Type B pancreatic cell (in vitro differentiated cells): ENCODE results near the gene ZNF213. TPM values are rescaled to one million over a fixed set of nuclear protein-coding genes. Genes with fewer than 3 reads are reported as not detected.

ENCODE experiments used
- DNase-seq: peaks from one replicate; pipeline ENCODE4 v3.0.0; 2021; ENCODE audit warnings: mixed read lengths; ENCODE audit not compliant: unreplicated experiment; ENCODE audit errors: extremely low spot score
- H3K27ac Mint-ChIP-seq: 2 replicates; pipeline ENCODE4 v1.8.0; 2021; ENCODE audit warnings: mild to moderate bottlenecking, mixed read lengths
- H3K27me3 Mint-ChIP-seq: 2 replicates; pipeline ENCODE4 v1.8.0; 2021; ENCODE audit warnings: mixed read lengths
- H3K36me3 Mint-ChIP-seq: 2 replicates; pipeline ENCODE4 v1.8.0; 2021; ENCODE audit warnings: mixed read lengths
- H3K4me1 Mint-ChIP-seq: one replicate; pipeline ENCODE4 v1.8.0; 2021; ENCODE audit warnings: mixed read lengths; ENCODE audit not compliant: unreplicated experiment
- H3K4me3 Mint-ChIP-seq: 2 replicates; pipeline ENCODE4 v1.8.0; 2021; ENCODE audit warnings: mild to moderate bottlenecking, mixed read lengths
- H3K9me3 Mint-ChIP-seq: 2 replicates; pipeline ENCODE4 v1.8.0; 2021; ENCODE audit warnings: mixed read lengths
- CTCF ChIP-seq: fragments of 200-600 bp; sonication (generic); conservative IDR thresholded peaks from 2 replicates; pipeline ENCODE4 v1.5.0; 2021; ENCODE audit warnings: antibody characterized with exemption, mild to moderate bottlenecking
- long read RNA-seq: library from polyadenylated mRNA; unstranded; transcript quantifications from one replicate; pipeline ENCODE4 v2.0.0, GENCODE V29; 2020
- total RNA-seq: library from RNA; stranded (reverse); gene quantifications from 2 replicates; pipeline ENCODE4 v1.2.1, GENCODE V29; 2021; ENCODE audit warnings: low replicate concordance

ZNF213 gene, protein sequence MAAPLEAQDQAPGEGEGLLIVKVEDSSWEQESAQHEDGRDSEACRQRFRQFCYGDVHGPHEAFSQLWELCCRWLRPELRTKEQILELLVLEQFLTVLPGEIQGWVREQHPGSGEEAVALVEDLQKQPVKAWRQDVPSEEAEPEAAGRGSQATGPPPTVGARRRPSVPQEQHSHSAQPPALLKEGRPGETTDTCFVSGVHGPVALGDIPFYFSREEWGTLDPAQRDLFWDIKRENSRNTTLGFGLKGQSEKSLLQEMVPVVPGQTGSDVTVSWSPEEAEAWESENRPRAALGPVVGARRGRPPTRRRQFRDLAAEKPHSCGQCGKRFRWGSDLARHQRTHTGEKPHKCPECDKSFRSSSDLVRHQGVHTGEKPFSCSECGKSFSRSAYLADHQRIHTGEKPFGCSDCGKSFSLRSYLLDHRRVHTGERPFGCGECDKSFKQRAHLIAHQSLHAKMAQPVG
- total RNA-seq: 11.6 and 13.3 TPM in 2 replicates
- long read RNA-seq, partial matches to known transcripts: 0 of 3 reads
- long read RNA-seq, other reads (novel, unspliced or antisense): 3 of 3 reads

GRCh38 chr16:3134338-3135125 is at the start of gene ZNF213:
Gene ZNF213, plus strand, starts transcription at chr16:3135029. Its CDS starts 2,252 bp downstream, at chr16:3137281.
- peak; percentile 92 for DNase-seq
- Mint-ChIP-seq H3K4me1 (peaks cover 20% of the 10 kb centered on the region), H3K27ac (peak within 1 kb of the TSS; percentile 98), H3K27me3 (no peaks in the 10 kb centered on the region), H3K36me3 (peaks cover 8% of the 10 kb centered on the region), H3K9me3 (no peaks in the 10 kb centered on the region), H3K4me3 (peak within 1 kb of the TSS; percentile 97)
- TF ChIP-seq CTCF: no peak

GRCh38 chr16:3085868-3086595 is 48.8 kb upstream of the ZNF213 start:
- no peaks in the 10 kb centered on the region for H3K9me3 Mint-ChIP-seq
- no peaks in the 10 kb centered on the region for H3K36me3 Mint-ChIP-seq
- no peak for DNase-seq
- no peak overlapping the region for H3K4me3 Mint-ChIP-seq
- TF ChIP-seq CTCF: no peak
- H3K4me1 Mint-ChIP-seq: peaks cover 14% of the 10 kb centered on the region
- no peaks in the 10 kb centered on the region for H3K27me3 Mint-ChIP-seq
- H3K27ac Mint-ChIP-seq: no peak overlapping the region

DNA sequence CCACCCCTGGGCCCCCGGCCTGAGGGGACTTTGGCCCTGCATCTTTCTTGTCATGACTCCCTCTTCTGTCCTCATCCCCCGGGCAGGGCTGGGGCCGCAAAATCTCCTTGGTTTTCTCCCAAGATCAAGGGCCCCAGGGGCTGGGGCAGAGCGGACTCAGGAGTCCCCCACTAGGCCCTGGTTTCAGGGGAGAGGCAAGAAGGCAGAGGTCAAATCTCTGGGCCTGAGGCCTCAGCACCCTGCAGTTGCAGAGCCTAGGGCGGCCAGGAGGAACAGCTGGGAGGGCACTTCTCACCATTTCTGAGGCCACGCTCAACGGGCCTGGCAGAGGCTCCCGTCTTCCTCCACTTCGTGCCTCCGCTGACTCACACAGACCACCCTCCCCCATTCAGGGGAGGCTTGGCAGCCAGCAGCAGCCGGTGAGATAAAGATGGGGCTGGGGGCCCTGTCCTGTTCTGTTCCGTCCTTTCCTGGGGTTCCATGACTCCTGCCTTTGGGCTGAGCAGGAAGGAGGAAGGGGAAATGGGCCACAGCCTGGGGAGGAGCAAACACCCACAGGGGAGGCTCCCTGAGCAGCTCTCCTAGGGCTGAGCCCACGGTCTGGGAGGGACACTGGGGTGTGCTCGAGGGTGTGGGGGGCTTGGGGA is 48.1 kb upstream of the ZNF213 start:
- no peak overlapping the region for H3K4me3 Mint-ChIP-seq
- no peaks in the 10 kb centered on the region for H3K36me3 Mint-ChIP-seq
- no peaks in the 10 kb centered on the region for H3K9me3 Mint-ChIP-seq
- H3K27ac Mint-ChIP-seq: no peak overlapping the region
- peaks cover 14% of the 10 kb centered on the region for H3K4me1 Mint-ChIP-seq
- no peaks in the 10 kb centered on the region for H3K27me3 Mint-ChIP-seq
- TF ChIP-seq CTCF: no peak
- DNase-seq: no peak

GRCh38 chr16:3087243-3088235 is 47.3 kb upstream of the ZNF213 start:
- Mint-ChIP-seq H3K27ac (no peak overlapping the region), H3K4me1 (peaks cover 14% of the 10 kb centered on the region), H3K4me3 (no peak overlapping the region), H3K36me3 (no peaks in the 10 kb centered on the region), H3K27me3 (no peaks in the 10 kb centered on the region), H3K9me3 (no peaks in the 10 kb centered on the region)
- no peak for DNase-seq
- peak; percentile 38 for TF ChIP-seq CTCF
